HG03342 (cell line): ENCODE data around the gene TTC13.

Experiments
- ATAC-seq: cut with Tn5 transposase; IDR thresholded peaks from one replicate; pipeline ENCODE4 v1.9.1; 2021; ENCODE audit warnings: mild to moderate bottlenecking, moderate library complexity; ENCODE audit not compliant: unreplicated experiment

TTC13 gene

DNA sequence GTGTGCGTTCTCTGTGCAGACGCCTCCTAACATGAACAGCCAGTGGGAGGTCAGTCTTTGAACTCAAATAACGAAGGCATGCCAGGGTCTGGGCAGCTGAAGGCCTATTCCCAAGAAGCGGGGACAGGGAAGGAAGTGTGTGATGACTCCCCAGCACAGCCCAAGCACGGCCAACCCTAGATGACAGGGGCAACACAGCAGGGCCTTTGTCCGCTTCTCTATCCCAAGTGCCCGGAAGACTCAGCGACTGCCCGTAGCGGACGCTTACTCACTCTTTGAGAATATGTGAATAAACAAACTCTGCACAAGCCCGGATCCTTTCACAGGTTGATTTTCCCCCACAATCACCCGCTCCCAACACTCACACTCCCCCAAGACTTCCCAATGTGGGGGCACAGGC is 121.6 kb downstream of the TTC13 start:
- ATAC-seq = no peak
